MG63 (cell line): ENCODE data around the gene KRTAP15-1. TPM values are rescaled to one million over a fixed set of nuclear protein-coding genes. Genes with fewer than 3 reads are reported as not detected.
A peak's percentile ranks its signal among the peaks of the same experiment; 100 is the strongest.

Source experiments
- DNase-seq: peaks from one replicate; pipeline ENCODE4 v3.0.0-alpha.2; 2020
- H3K27me3 ChIP-seq: fragments of 250-450 bp; sonication (Bioruptor Pico); 2 replicates; pipeline ENCODE4 v1.5.1; 2020; ENCODE audit warnings: mild to moderate bottlenecking, moderate library complexity
- H3K36me3 ChIP-seq: fragments of 250-450 bp; sonication (Bioruptor Pico); 2 replicates; pipeline ENCODE4 v1.5.1; 2020; ENCODE audit warnings: mild to moderate bottlenecking, moderate library complexity
- H3K4me3 ChIP-seq: fragments of 250-450 bp; sonication (Bioruptor Pico); 2 replicates; pipeline ENCODE4 v1.5.1; 2020; ENCODE audit warnings: mild to moderate bottlenecking, moderate library complexity
- H3K9me3 ChIP-seq: fragments of 250-450 bp; sonication (Bioruptor Pico); 2 replicates; pipeline ENCODE4 v1.5.1; 2020; ENCODE audit warnings: mild to moderate bottlenecking, moderate library complexity
- total RNA-seq: library from RNA; depleted of rRNA; stranded (reverse); fragments of >200 nt; shearing (Covaris generic); gene quantifications from 2 replicates; pipeline ENCODE4 v1.2.3, GENCODE V29; 2014; ENCODE audit warnings: low replicate concordance; rRNA removed

Gene KRTAP15-1, protein sequence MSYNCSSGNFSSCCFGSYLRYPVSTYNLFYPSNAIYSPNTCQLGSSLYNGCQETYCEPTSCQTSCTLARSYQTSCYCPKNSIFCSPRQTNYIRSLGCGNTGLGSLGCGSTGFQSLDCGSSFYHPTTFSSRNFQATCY
- not detected in 2 replicates for total RNA-seq

DNA sequence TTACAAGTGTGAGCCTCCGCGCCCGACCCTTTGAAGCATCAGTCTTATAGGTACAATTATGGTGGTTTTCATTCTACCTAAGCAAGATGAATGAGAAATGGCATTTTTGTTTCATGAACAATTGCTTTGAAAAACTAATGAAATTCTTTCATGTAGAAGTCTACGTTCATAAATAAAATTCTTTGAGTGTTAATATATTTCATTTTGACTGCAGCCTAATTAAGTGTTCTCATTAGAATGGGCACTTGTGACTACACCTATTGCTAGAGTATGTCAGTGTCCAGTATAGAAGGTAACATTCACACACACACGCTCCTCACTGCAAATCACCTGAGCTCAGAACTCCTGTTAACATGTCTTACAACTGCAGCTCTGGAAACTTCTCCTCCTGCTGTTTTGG lies at the start of gene KRTAP15-1:
Gene KRTAP15-1, plus strand, starts transcription at position 301 of the 400 bp plus-strand sequence. Its CDS starts 53 bp downstream, at position 354.
- Histone ChIP-seq H3K4me3 (no peak within 1 kb of the TSS), H3K36me3 (no peaks in the 10 kb centered on the region), H3K27me3 (no peaks in the 10 kb centered on the region), H3K9me3 (no peaks in the 10 kb centered on the region)
- DNase-seq: no peak

DNA sequence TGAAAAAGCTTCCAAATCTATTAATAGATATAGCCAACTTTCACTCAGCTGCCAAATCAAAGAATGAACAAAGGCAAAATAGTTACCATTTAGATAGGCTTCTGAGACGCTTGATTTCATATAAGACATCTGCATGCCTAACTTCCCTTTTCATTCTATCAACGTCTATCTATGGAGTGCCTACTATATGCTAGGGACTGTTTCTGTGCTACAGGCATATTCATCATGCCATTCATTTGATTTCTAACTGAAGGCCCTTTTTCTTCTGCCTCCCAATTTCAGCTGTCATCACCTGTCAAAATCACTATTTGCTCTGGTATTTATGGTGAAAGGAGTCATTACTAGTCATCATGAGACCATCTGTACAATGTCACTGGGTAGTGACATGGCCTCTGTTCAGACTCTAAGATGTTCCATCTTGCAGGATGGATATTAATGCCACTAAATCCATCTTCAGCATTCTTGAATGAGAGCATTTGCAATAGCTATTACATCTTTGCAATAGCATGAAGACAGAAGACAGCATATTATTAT lies 48.5 kb upstream of the KRTAP15-1 start:
- H3K27me3 ChIP-seq: no peaks in the 10 kb centered on the region
- no peak overlapping the region for H3K4me3 ChIP-seq
- no peak for DNase-seq
- H3K9me3 ChIP-seq: no peaks in the 10 kb centered on the region
- no peaks in the 10 kb centered on the region for H3K36me3 ChIP-seq

GRCh38 chr21:30395731-30396130 lies 44.3 kb upstream of the KRTAP15-1 start, which contains the start of gene KRTAP13-1:
Gene KRTAP13-1, plus strand, starts transcription at chr21:30396031. Its CDS starts 56 bp downstream, at chr21:30396087.
- Histone ChIP-seq H3K4me3 (no peak within 1 kb of the TSS), H3K9me3 (no peaks in the 10 kb centered on the region), H3K27me3 (no peaks in the 10 kb centered on the region), H3K36me3 (no peaks in the 10 kb centered on the region)
- no peak for DNase-seq

DNA sequence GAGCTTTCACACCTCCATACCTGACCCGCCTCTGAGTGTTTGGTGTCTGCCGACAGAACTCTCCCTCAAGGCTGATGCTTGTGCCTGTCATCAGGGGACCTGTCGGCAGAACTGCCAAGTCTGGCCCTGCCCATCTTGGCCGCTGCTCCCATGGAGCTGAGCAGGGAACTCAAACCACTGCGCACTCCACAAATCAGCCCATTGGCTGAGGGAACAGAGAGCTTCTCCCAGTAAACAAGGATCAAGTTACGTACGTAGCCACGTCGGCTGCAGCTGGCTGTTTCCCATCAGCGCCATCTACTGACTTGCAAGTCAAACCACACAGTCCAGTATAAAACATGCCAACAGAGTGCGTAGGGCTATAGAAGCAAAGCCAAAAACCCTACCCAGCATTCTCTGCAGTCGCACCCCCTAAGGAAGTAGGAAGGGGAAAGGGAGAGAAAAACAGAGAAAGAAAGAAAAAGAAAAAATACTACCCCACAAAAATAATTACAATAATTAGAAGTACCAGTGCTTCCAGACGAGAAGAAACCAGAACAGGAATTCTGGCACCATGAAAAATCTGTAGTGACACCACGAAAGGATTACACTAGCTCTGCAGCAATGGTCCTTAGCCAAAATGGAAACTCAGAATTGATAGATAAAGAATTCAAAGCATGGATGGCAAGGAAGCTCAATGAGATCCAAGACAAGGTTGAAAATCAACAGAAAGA lies 31.1 kb upstream of the KRTAP15-1 start:
- no peaks in the 10 kb centered on the region for H3K36me3 ChIP-seq
- DNase-seq: peak; percentile 21
- H3K9me3 ChIP-seq: no peaks in the 10 kb centered on the region
- H3K4me3 ChIP-seq: no peak overlapping the region
- H3K27me3 ChIP-seq: no peaks in the 10 kb centered on the region

GRCh38 chr21:30415993-30416392 lies 24.1 kb upstream of the KRTAP15-1 start:
- H3K36me3 ChIP-seq: no peaks in the 10 kb centered on the region
- H3K9me3 ChIP-seq: no peaks in the 10 kb centered on the region
- no peak for DNase-seq
- no peaks in the 10 kb centered on the region for H3K27me3 ChIP-seq
- no peak overlapping the region for H3K4me3 ChIP-seq

DNA sequence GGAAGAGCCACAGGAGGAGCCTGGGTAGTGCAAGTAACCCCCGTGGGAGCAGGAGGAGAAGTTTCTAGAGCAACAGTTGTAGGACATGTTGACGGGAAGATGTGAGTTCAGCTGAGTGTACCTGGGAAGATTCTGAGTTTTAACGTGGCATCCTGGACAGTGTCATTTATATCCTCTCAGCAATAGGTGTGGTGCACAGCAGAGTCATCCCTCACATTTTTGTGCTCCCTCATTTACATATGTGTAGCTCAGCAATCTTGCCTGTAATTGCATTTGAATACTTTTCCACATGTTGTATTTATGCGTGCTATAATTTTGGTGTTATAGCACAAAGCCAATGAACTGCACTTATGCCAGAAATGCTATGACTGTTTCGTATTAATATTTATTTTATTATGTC lies 14.2 kb upstream of the KRTAP15-1 start, which contains the start of gene KRTAP13-3:
Gene KRTAP13-3, minus strand, starts transcription at position 101 of the 400 bp plus-strand sequence. Its CDS starts 14 bp downstream, at position 87.
- DNase-seq: no peak
- no peaks in the 10 kb centered on the region for H3K36me3 ChIP-seq
- H3K9me3 ChIP-seq: no peaks in the 10 kb centered on the region
- H3K27me3 ChIP-seq: no peaks in the 10 kb centered on the region
- H3K4me3 ChIP-seq: no peak within 1 kb of the TSS

- Histone ChIP-seq H3K27me3 (no peaks in the 10 kb centered on the region), H3K4me3 (no peak overlapping the region), H3K36me3 (no peaks in the 10 kb centered on the region), H3K9me3 (no peaks in the 10 kb centered on the region)
- no peak for DNase-seq
Measured at GRCh38 chr21:30426731-30427130, 13.3 kb upstream of the KRTAP15-1 start.

DNA sequence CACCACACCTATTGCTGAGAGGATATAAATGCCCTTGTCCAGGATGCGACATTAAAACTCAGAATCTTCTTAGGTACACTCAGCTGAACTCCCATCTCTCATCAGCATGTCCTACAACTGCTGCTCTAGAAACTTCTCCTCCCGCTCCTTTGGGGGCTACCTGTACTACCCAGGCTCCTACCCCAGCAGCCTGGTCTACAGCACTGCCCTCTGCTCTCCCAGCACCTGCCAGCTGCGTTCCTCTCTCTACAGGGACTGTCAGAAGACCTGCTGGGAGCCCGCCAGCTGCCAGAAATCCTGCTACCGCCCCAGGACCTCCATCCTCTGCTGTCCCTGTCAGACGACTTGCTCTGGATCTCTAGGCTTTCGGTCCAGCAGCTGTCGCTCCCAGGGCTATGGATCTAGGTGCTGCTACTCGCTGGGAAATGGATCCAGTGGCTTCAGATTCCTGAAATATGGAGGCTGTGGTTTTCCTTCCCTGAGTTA lies 9.9 kb upstream of the KRTAP15-1 start, which contains the start of gene KRTAP13-4:
Gene KRTAP13-4, plus strand, starts transcription at position 51 of the 486 bp plus-strand sequence. Its CDS starts 56 bp downstream, at position 107.
- Histone ChIP-seq H3K9me3 (no peaks in the 10 kb centered on the region), H3K36me3 (no peaks in the 10 kb centered on the region), H3K27me3 (no peaks in the 10 kb centered on the region), H3K4me3 (no peak within 1 kb of the TSS)
- DNase-seq: no peak

DNA sequence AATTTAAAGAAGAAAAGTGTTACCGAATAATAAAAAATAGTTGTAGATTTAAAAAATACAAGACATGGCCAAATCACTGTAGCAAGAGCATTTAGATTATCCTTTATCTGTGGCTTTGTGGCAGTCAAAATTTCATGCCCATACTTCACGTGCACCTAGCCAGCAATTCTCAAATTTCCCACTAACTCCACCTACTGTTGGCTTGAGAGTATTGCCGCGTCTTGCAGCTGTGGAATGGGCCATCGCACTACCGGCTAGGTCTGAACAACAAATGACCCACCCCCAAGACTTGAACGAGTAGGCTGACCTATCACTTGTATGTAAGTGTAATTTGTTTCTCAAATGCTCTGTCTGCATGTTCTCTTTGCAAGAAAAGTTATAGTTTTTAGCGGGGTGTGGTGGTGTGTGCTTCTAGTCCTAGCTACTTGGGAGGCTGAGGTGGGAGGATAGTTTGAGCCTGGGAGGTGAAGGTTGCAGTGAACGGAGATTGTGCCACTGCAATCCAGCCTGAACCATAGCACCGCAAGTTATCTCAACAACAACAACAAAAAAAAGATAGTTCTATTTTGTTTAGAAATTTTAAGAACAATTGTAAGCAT lies 5.9 kb upstream of the KRTAP15-1 start:
- DNase-seq: peak; percentile 9
- Histone ChIP-seq H3K27me3 (no peaks in the 10 kb centered on the region), H3K9me3 (no peaks in the 10 kb centered on the region)

GRCh38 chr21:30437010-30437565 lies 3.0 kb upstream of the KRTAP15-1 start:
- no peak for DNase-seq
- Histone ChIP-seq H3K27me3 (no peaks in the 10 kb centered on the region), H3K4me3 (no peak overlapping the region), H3K36me3 (no peaks in the 10 kb centered on the region), H3K9me3 (no peaks in the 10 kb centered on the region)

More for the DNA sequence above, 5.9 kb upstream of the KRTAP15-1 start:
- H3K36me3 ChIP-seq: no peaks in the 10 kb centered on the region
- no peak overlapping the region for H3K4me3 ChIP-seq

DNA sequence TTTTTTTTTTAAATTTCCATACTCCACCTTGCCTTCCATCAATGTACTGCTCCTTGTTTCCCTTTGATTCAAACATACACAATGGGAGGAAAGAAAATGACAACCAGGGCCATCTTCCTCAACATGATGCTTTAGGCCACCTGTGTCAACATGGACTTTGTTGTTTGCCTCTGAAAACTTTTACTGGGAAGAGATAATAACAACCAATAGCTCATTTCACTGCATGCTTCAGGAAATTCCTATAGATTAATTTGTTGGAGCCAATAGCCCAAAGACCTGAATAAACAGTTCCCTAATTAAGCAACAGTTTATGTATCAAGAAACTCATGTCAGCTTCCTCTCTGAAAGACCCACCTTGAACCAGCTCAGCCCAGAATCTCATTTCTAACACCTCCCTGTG lies 3.2 kb downstream of the KRTAP15-1 start:
- H3K36me3 ChIP-seq: no peaks in the 10 kb centered on the region
- no peak for DNase-seq
- H3K9me3 ChIP-seq: no peaks in the 10 kb centered on the region
- no peaks in the 10 kb centered on the region for H3K27me3 ChIP-seq
- H3K4me3 ChIP-seq: no peak overlapping the region

DNA sequence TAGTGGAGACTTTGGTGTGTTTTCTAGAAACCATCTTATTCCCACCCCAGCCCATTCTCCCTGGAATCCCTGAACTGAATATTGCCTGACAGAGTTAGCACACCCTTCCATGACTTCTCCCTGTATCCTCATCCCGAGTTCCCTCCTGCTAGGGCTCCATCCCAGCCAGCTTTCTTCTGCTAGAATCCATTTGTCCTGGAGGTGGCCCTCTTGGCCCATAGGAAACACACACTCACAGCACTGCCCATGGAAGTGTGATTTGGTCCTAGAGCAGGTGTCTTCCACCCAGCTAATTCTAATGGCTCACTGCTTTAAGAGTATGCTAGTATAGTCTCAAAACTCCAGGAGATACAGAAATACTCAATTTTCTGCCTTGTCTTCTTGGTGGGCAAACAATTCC lies 4.1 kb downstream of the KRTAP15-1 start:
- no peaks in the 10 kb centered on the region for H3K27me3 ChIP-seq
- H3K36me3 ChIP-seq: no peaks in the 10 kb centered on the region
- H3K9me3 ChIP-seq: no peaks in the 10 kb centered on the region
- H3K4me3 ChIP-seq: no peak overlapping the region
- DNase-seq: no peak

- no peaks in the 10 kb centered on the region for H3K27me3 ChIP-seq
- H3K36me3 ChIP-seq: no peaks in the 10 kb centered on the region
- no peak for DNase-seq
- no peaks in the 10 kb centered on the region for H3K9me3 ChIP-seq
- no peak overlapping the region for H3K4me3 ChIP-seq
Measured at GRCh38 chr21:30447056-30447455, 7.0 kb downstream of the KRTAP15-1 start.

DNA sequence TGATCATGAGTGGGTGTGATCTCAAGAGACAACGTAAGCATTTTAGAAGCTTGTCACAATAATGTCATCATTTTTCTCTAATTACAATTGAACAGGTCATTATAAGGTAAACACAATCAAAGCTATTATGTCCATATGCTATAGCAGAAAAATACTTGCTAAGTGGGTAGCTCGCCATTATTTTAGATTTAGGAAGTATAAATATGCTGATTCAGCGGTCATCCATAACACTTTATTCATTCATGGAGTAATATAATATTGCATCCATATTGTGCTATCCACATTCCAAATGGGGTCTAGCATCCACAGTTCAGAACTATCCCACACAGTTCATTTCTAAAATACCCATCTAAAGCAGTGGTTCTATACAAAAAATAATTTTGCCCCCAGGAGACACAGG lies 8.4 kb downstream of the KRTAP15-1 start:
- DNase-seq: no peak
- H3K4me3 ChIP-seq: no peak overlapping the region
- no peaks in the 10 kb centered on the region for H3K27me3 ChIP-seq
- no peaks in the 10 kb centered on the region for H3K9me3 ChIP-seq
- H3K36me3 ChIP-seq: no peaks in the 10 kb centered on the region

- Histone ChIP-seq H3K9me3 (no peaks in the 10 kb centered on the region), H3K36me3 (no peaks in the 10 kb centered on the region), H3K27me3 (no peaks in the 10 kb centered on the region), H3K4me3 (no peak overlapping the region)
- DNase-seq: no peak
Measured at GRCh38 chr21:30463713-30464112, 23.6 kb downstream of the KRTAP15-1 start.

GRCh38 chr21:30468900-30469714 lies 29.0 kb downstream of the KRTAP15-1 start:
- Histone ChIP-seq H3K4me3 (no peak overlapping the region), H3K27me3 (no peaks in the 10 kb centered on the region), H3K36me3 (no peaks in the 10 kb centered on the region), H3K9me3 (no peaks in the 10 kb centered on the region)
- DNase-seq: no peak
